Caco-2 (cell line): Measurements from ENCODE around the gene GJB6. TPM values are rescaled to one million over a fixed set of nuclear protein-coding genes. Genes with fewer than 3 reads are reported as not detected.

ENCODE experiments used
- BruUV-seq: library from RNA; stranded (reverse); fragments of 400-500 nt; replicated peaks from 2 replicates; lab custom pipeline; 2021; lab: Mats Ljungman, UMichigan
- CTCF ChIA-PET: fragments of 300-600 bp; sonication (Branson Sonifier 250); formaldehyde crosslinking; loops from one replicate; lab custom pipeline; 2022; ENCODE audit warnings: antibody characterized with exemption; lab: Charles Lee
- POLR2A ChIA-PET: fragments of 300-600 bp; sonication (Branson Sonifier 250); formaldehyde crosslinking; loops from one replicate; lab custom pipeline; 2022; ENCODE audit warnings: antibody characterized with exemption; lab: Charles Lee
- DNase-seq, 2 experiments: peaks; one replicate each; pipeline versions ENCODE4 v3.0.0 to v3.0.0-alpha.2; 2020 to 2022
- H3K27me3 ChIP-seq: replicated peaks from 2 replicates; pipeline ENCODE4 v1.6.0; 2011; ENCODE audit warnings: low read length; ENCODE audit not compliant: control insufficient read depth, insufficient read depth
- H3K36me3 ChIP-seq: 2 replicates; pipeline ENCODE4 v1.5.1; 2011; ENCODE audit warnings: low read length; ENCODE audit not compliant: control insufficient read depth, insufficient read depth
- H3K4me1 ChIP-seq: fragments of 250-450 bp; sonication (Bioruptor Pico); 2 replicates; pipeline ENCODE4 v1.5.1; 2020; ENCODE audit warnings: mild to moderate bottlenecking
- H3K4me3 ChIP-seq: 2 replicates; pipeline ENCODE4 v1.5.1; 2011; ENCODE audit warnings: low read depth, mild to moderate bottlenecking, control low read depth, low read length
- H3K9me3 ChIP-seq: fragments of 250-450 bp; sonication (Bioruptor Pico); 2 replicates; pipeline ENCODE4 v1.5.1; 2020; ENCODE audit warnings: mild to moderate bottlenecking, moderate library complexity
- H3K27ac Mint-ChIP-seq: one replicate; pipeline ENCODE4 v1.8.0; 2022; ENCODE audit warnings: mixed read lengths; ENCODE audit not compliant: unreplicated experiment
- H3K27me3 Mint-ChIP-seq: one replicate; pipeline ENCODE4 v1.8.0; 2022; ENCODE audit warnings: mixed read lengths; ENCODE audit not compliant: insufficient read depth, unreplicated experiment
- H3K36me3 Mint-ChIP-seq: one replicate; pipeline ENCODE4 v1.8.0; 2022; ENCODE audit warnings: mild to moderate bottlenecking, mixed read lengths; ENCODE audit not compliant: insufficient read depth, unreplicated experiment
- H3K4me1 Mint-ChIP-seq: one replicate; pipeline ENCODE4 v1.8.0; 2022; ENCODE audit warnings: low read depth, mixed read lengths; ENCODE audit not compliant: unreplicated experiment
- H3K4me3 Mint-ChIP-seq: one replicate; pipeline ENCODE4 v1.8.0; 2022; ENCODE audit warnings: mild to moderate bottlenecking, moderate library complexity, mixed read lengths; ENCODE audit not compliant: unreplicated experiment
- H3K9me3 Mint-ChIP-seq: one replicate; pipeline ENCODE4 v1.8.0; 2022; ENCODE audit warnings: mixed read lengths; ENCODE audit not compliant: unreplicated experiment
- intact Hi-C: fragments of 100-400 bp; cut with micrococcal nuclease; formaldehyde crosslinking; loops from one replicate; pipeline ENCODE4 v1.10.0; 2022; ENCODE audit not compliant: unreplicated experiment
- total RNA-seq: library from RNA; stranded (reverse); gene quantifications from 2 replicates; pipeline ENCODE4 v1.2.3, GENCODE V29; 2022
- TF ChIP-seq, protein P1 (sequence below), 2 experiments: fragments of 200-600 bp in 1 of 2; IDR thresholded peaks; 1 replicate in 1 of 2; 2 replicates in 1 of 2; pipeline versions ENCODE4 v1.5.1 to v1.8.0; 2011 to 2022; ENCODE audit warnings: antibody characterized with exemption in 1 of 2, control low read depth in 1 of 2, inconsistent platforms in 1 of 2, low read depth in 1 of 2, low read length in 1 of 2, mild to moderate bottlenecking in 1 of 2, moderate library complexity in 1 of 2; ENCODE audit not compliant: insufficient read depth in 1 of 2, severe bottlenecking in 1 of 2, unreplicated experiment in 1 of 2

GJB6 gene
- total RNA-seq, 1 experiment from 2014 or later = not detected

DNA sequence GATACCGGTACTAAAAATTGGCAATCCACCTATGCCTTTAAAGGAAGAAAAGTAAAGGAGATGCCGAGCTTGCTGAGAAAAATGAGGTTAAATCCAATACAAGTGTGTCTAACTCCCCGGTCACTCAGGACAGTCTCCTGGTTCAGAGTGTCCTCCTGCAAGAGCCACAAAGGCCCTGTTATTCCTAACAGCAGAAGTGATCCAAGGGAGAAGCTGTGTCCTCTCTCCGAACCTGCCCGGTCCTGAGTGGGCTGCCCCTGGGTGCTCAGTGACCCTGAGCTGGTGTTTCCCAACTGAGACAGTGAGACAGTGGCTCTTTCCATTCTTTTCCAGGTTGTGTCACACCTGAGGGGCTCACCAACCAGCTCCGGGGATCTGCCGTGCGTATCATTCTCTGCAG, 4.8 kb downstream of the GJB6 start:
- H3K4me3 Mint-ChIP-seq = no peak overlapping the region
- peaks cover 10% of the 10 kb centered on the region for H3K4me1 ChIP-seq
- POLR2A ChIA-PET = no interaction called here
- no peaks in the 10 kb centered on the region for H3K36me3 Mint-ChIP-seq
- no peak overlapping the region for H3K27ac Mint-ChIP-seq
- H3K27me3 ChIP-seq = peaks cover 3% of the 10 kb centered on the region
- BruUV-seq = no TSS peak
- intact Hi-C loops = no loop called here
- no peaks in the 10 kb centered on the region for H3K9me3 ChIP-seq
- DNase-seq = no peak
- no peaks in the 10 kb centered on the region for H3K9me3 Mint-ChIP-seq
- CTCF ChIA-PET = no interaction called here
- no peaks in the 10 kb centered on the region for H3K4me1 Mint-ChIP-seq
- peaks cover 27% of the 10 kb centered on the region for H3K27me3 Mint-ChIP-seq
- TF ChIP-seq, protein P1, sequence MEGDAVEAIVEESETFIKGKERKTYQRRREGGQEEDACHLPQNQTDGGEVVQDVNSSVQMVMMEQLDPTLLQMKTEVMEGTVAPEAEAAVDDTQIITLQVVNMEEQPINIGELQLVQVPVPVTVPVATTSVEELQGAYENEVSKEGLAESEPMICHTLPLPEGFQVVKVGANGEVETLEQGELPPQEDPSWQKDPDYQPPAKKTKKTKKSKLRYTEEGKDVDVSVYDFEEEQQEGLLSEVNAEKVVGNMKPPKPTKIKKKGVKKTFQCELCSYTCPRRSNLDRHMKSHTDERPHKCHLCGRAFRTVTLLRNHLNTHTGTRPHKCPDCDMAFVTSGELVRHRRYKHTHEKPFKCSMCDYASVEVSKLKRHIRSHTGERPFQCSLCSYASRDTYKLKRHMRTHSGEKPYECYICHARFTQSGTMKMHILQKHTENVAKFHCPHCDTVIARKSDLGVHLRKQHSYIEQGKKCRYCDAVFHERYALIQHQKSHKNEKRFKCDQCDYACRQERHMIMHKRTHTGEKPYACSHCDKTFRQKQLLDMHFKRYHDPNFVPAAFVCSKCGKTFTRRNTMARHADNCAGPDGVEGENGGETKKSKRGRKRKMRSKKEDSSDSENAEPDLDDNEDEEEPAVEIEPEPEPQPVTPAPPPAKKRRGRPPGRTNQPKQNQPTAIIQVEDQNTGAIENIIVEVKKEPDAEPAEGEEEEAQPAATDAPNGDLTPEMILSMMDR (IDR thresholded peaks at IDR 0.05; ENCODE audit: insufficient read depth in 1 of 2, low read depth in 1 of 2, low read length in 1 of 2, severe bottlenecking in 1 of 2, unreplicated experiment in 1 of 2) = no peak
- H3K36me3 ChIP-seq = no peaks in the 10 kb centered on the region
- H3K4me3 ChIP-seq = no peak overlapping the region

DNA sequence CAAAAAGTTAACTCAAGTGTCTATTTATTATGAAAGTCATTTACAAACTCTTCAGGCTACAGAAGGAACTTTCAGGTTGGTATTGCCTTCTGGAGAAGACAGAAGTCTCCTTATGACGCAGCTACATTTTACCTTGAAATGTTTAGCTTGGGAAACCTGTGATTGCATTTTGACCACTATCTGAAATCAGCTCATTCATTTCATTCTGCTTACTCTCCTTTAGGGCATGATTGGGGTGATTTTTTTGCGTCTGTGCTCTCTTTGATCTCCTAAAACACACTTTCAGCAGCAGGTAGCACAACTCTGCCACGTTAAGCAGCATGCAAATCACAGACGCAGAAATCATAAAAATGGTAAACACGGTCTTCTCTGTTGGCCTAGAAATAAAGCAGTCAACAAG, 9.6 kb downstream of the GJB6 start:
- H3K4me3 Mint-ChIP-seq = no peak overlapping the region
- H3K9me3 ChIP-seq = no peaks in the 10 kb centered on the region
- no TSS peak for BruUV-seq
- no peaks in the 10 kb centered on the region for H3K9me3 Mint-ChIP-seq
- peaks cover 1% of the 10 kb centered on the region for H3K27me3 ChIP-seq
- H3K27ac Mint-ChIP-seq = no peak overlapping the region
- intact Hi-C loops = no loop called here
- no peaks in the 10 kb centered on the region for H3K4me1 Mint-ChIP-seq
- H3K4me3 ChIP-seq = no peak overlapping the region
- H3K4me1 ChIP-seq = no peaks in the 10 kb centered on the region
- ChIA-PET CTCF (no interaction called here), POLR2A (no interaction called here)
- no peak for DNase-seq
- peaks cover 34% of the 10 kb centered on the region for H3K27me3 Mint-ChIP-seq
- no peaks in the 10 kb centered on the region for H3K36me3 Mint-ChIP-seq
- TF ChIP-seq, protein P1 (IDR thresholded peaks at IDR 0.05; ENCODE audit: insufficient read depth in 1 of 2, low read depth in 1 of 2, low read length in 1 of 2, severe bottlenecking in 1 of 2, unreplicated experiment in 1 of 2) = no peak
- no peaks in the 10 kb centered on the region for H3K36me3 ChIP-seq

DNA sequence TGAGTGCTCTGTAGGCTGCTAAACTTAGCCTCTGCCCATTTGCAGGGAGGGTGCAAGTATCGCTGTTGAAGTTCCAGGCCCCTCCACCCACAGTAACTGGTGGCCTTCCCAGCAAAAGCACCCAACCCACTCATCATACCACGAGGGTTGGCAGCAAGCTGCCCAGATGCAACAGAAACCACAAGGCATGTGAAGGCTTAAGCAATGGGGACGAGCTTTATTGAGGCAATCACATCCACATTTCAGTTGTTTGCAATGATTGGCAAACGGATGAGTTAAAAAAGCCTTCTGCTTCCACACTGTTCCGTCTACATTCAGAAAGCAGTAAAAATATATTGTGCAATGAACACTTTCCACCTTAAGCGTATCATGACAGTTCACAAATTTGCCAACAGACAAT, 10.3 kb downstream of the GJB6 start:
- no peak overlapping the region for H3K4me3 ChIP-seq
- CTCF ChIA-PET = no interaction called here
- H3K27me3 Mint-ChIP-seq = peaks cover 38% of the 10 kb centered on the region
- H3K9me3 Mint-ChIP-seq = no peaks in the 10 kb centered on the region
- no peak overlapping the region for H3K4me3 Mint-ChIP-seq
- H3K36me3 Mint-ChIP-seq = no peaks in the 10 kb centered on the region
- H3K4me1 Mint-ChIP-seq = no peaks in the 10 kb centered on the region
- H3K27ac Mint-ChIP-seq = no peak overlapping the region
- POLR2A ChIA-PET = no interaction called here
- H3K9me3 ChIP-seq = no peaks in the 10 kb centered on the region
- H3K27me3 ChIP-seq = peaks cover 1% of the 10 kb centered on the region
- no peaks in the 10 kb centered on the region for H3K36me3 ChIP-seq
- no peaks in the 10 kb centered on the region for H3K4me1 ChIP-seq
- no peak for DNase-seq
- TF ChIP-seq, protein P1 (IDR thresholded peaks at IDR 0.05; ENCODE audit: insufficient read depth in 1 of 2, low read depth in 1 of 2, low read length in 1 of 2, severe bottlenecking in 1 of 2, unreplicated experiment in 1 of 2) = no peak
- intact Hi-C loops = no loop called here
- BruUV-seq = no TSS peak
